PC-3 (cell line): ENCODE data around the gene SLC2A13.

Experiments
- EZH2 ChIP-seq: fragments of 300-600 bp; sonication (generic); IDR thresholded peaks from one replicate; pipeline ENCODE4 v1.6.1; 2017; ENCODE audit warnings: antibody characterized with exemption, mild to moderate bottlenecking, low read length; ENCODE audit not compliant: unreplicated experiment
- EZH2phosphoT487 ChIP-seq: fragments of 300-600 bp; sonication (generic); IDR thresholded peaks from 2 replicates; pipeline ENCODE4 v1.6.1; 2018; ENCODE audit warnings: mild to moderate bottlenecking, antibody characterized with exemption, low read length, borderline replicate concordance
- TF ChIP-seq, protein P1 (sequence below): fragments of 300-600 bp; sonication (generic); conservative IDR thresholded peaks from 2 replicates; pipeline ENCODE4 v1.5.1; 2017; ENCODE audit warnings: antibody characterized with exemption, low read depth, mild to moderate bottlenecking, low read length

DNA sequence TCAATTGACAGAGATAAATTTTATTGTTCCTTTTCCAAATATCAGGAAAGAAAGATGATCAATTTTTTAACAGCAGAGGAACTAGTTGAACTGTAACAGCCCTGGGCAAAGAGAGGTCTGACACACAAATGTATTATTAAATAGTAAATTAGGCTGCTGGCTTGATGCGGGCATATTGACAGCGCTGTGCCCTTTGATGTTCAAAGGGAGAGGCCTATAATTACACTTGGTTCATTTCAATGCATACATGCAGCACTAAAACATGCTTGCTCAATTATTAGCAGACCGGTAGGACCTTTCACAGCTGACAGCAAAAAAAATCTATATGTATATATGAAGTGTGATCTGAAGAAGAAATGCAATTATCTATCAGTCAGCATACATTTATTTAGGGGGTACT is 219.8 kb downstream of the SLC2A13 start:
- TF ChIP-seq, protein P1, sequence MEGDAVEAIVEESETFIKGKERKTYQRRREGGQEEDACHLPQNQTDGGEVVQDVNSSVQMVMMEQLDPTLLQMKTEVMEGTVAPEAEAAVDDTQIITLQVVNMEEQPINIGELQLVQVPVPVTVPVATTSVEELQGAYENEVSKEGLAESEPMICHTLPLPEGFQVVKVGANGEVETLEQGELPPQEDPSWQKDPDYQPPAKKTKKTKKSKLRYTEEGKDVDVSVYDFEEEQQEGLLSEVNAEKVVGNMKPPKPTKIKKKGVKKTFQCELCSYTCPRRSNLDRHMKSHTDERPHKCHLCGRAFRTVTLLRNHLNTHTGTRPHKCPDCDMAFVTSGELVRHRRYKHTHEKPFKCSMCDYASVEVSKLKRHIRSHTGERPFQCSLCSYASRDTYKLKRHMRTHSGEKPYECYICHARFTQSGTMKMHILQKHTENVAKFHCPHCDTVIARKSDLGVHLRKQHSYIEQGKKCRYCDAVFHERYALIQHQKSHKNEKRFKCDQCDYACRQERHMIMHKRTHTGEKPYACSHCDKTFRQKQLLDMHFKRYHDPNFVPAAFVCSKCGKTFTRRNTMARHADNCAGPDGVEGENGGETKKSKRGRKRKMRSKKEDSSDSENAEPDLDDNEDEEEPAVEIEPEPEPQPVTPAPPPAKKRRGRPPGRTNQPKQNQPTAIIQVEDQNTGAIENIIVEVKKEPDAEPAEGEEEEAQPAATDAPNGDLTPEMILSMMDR, result no peak
- TF ChIP-seq EZH2 (no peak), EZH2phosphoT487 (no peak)
